NCI-H2081 (cell line): ENCODE data around the gene PYDC1.
"Not testable (repeated sequence)": the region's sequence is repeated elsewhere in the genome, so short reads cannot be mapped to it uniquely, and the experiment has no call there.

ENCODE experiments used
- DNase-seq, 2 experiments: peaks; one replicate each; lab custom pipeline; 2025; lab: John Stamatoyannopoulos, UW

Gene PYDC1

DNA sequence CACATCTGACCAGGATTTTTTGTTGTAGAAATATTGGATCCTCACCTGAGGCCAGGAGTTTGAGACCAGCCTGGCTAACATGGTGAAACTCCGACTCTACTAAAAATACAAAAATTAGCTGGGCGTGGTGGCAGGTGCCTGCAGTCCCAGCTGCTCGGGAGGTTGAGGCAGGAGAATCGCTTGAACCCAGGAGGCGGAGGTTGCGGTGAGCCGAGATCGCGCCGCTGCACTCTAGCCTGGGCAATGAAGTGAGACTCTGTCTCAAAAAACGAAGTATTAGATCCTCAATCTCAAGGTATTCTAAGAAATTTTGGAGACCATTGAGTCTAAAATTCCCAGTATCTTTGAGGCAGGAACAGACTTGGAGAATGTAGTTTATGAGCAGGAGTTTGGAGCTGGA lies 21.1 kb downstream of the PYDC1 start:
- not testable (repeated sequence) for DNase-seq

DNA sequence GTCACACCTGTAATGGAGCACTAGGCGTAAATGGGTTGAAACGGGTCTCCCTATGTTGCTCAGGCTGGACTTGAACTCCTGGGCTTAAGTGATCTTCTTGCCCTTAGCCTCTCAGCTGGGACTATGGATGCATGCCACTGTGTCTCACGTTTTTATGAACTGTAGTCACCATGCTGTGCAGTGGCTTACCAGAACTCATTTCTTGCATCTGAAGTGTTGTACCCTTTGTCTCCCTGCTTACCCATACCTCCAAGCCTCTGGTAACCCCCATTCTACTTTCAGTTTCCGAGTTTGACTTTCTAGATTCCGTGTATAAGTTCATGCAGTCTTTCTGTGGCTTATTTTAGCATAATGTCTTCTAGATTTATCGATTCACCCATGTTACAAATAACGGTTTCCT lies 22.0 kb downstream of the PYDC1 start:
- DNase-seq = no peak

DNA sequence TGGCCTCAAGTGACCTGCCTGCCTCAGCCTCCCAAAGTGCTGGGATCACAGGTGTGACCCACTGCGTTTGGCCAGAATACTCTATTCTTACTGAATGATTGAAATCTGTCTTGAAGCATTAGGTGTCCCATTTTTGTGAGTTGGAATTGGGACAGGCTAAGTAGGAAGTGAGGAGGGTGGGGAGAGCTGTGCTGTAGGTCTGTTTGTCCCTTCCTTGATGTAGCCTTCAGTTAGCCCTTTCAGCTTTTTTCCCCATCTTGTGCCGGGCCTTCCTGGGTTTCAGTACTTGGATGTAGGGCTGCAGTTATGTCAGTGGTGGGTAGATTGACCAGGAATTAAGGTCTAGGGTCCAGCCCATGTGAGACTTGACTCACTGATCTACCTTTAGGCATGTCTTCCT lies 23.1 kb downstream of the PYDC1 start:
- DNase-seq = no peak

DNA sequence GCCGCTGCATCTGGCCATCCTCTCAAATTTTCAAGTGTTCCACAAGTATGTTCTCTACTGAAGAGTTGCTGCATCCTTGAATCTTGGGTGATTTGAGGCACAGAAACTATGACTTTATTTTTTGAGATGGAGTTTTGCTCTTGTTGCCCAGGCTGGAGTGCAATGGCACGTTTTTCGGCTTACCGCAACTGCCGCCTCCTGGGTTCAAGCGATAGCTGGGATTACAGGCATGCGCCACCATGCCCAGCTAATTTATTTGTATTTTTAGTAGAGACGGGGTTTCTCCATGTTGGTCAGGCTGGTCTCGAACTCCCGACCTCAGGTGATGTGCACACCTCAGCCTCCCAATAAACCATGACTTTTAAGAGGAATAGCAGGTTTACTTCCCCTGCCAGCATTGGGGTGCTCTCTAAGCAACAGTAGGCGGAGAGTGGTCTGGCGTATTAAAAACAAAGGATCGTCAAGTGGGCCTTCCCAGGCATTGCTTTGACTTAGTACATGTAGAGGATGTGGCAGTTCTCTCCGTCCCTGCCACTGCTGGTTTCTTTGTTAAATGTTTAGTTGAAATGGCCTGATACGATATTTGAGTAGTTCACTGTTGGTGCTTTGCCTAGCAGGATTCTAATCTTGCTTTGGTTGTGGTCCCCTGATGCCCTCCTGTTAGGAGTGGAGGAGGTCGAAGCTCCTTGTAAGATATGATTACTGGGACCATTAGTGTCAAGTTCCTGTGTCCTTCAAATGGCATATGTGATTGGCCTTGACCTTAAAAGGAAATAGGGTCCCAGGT lies 23.9 kb downstream of the PYDC1 start:
- DNase-seq = no peak

DNA sequence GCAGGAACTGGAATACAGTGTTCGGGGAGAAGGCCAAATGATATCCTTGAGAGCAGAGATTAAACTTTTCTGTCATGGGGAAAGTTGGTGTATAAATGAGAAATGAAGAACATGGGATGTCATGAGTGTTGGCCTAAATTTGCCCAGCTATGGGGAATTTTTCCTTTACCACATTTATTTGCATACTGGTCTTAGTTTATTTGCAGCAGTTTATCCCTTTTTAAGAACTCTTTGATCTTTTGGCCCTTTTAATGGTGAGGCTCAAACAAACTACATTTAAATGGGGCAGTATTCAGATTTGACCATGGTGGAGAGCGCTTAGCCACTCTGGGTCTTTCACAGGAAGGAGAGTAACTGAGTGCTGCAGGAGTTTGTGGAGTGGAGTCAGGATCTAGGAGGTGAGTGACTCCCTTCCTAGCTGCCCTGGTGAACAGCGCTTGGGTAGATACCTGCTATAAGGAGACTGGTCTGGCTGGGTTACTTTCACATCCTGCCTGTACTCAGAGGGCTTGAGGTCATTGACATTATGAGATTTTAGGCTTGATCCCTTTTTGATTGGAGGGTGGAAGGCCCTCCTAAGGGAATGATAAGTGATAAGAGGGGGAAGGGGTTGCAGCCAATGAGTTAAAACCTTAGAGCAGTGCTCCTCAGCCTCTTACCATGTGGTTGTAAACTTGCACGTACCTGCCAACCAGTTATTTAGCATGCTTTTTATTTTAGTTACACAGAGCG lies 25.1 kb downstream of the PYDC1 start:
- DNase-seq = no peak

DNA sequence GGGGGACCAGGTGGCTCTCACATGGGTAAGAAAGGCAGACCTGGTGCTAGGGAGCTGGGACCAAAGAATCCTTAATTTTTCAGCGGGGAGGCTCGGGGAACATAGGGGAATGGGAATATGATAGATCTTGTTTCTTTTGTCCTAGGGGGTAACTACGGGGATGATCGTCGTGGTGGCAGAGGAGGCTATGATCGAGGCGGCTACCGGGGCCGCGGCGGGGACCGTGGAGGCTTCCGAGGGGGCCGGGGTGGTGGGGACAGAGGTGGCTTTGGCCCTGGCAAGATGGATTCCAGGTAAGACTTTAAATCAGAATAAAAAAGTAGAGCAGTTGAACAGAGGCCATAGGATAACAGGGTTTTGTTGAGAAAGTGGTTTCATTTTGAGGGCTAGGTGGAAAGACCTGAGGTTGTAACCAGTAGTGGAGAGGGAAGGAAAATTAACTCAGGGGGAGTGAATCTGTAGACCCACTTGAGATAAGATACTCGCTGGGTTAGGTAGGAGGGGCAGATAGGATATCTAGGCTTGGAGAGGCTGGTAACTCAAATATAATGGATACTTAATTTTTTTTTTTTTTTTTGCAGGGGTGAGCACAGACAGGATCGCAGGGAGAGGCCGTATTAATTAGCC lies 26.0 kb downstream of the PYDC1 start:
- no peak for DNase-seq

DNA sequence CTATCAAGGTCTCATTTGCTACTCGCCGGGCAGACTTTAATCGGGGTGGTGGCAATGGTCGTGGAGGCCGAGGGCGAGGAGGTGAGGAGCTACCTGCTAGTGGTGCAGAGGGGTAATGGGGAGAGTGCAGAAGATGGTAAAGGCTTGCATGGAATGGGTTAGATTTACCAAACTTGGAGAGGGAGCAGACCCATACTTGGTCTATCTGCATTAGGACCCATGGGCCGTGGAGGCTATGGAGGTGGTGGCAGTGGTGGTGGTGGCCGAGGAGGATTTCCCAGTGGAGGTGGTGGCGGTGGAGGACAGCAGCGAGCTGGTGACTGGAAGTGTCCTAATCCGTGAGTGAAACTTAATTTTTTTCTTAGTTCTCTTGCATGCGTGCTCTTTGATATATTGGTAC lies 26.9 kb downstream of the PYDC1 start:
- no peak for DNase-seq

DNA sequence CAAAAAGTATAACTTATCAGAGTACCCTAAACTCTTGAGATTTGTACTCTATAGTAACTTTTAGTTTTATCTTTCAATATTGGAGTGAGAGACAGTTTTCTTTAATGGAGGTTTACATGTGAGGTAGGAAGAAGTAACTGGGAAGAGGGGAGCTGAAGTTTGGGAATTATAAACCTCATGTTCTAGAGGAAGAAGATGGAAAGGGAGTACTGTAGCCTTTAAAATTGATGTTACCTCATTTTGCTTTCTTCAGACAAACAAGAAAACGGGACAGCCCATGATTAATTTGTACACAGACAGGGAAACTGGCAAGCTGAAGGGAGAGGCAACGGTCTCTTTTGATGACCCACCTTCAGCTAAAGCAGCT lies 27.5 kb downstream of the PYDC1 start:
- DNase-seq = no peak

DNA sequence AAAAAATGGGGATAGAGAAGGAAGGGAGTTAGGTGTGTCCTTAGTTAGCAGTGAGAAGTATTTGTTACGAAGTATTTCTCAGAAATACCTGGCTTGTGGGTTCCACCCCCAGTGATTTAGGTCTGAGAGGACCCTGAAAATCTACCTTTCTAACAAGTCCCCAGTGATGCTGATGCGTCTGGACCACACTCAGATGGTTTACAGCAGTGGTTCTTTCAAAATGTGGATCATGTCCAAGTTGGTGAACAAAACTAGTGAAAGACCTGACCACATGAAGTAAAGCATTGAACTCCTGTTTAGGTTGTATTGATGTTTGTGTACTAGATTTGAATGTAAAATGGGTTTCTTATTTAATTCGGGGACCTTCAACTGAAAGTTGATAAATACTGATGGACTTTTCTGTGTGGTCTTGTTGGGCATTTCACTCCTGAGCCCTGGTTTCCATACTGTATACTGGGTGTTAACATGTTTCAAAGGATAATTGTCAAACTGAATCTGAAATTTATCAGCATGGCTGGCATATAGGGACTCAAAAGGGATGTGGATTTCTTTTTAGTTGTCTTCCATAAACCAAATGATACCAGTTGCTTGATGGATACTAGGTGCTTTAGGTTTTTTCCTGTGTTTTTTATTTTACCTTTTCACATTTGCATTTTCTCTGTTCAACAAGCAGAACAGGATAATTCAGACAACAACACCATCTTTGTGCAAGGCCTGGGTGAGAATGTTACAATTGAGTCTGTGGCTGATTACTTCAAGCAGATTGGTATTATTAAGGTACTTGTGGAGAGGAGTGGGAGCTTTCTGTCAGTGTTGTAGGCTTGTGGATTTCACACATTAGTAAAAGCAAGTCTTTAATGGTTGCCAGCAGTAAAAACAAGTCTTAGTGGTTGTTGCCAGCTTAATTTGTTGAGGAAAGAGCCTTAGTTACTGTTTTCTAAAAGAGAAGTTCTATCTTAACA lies 28.2 kb downstream of the PYDC1 start:
- DNase-seq = no peak

DNA sequence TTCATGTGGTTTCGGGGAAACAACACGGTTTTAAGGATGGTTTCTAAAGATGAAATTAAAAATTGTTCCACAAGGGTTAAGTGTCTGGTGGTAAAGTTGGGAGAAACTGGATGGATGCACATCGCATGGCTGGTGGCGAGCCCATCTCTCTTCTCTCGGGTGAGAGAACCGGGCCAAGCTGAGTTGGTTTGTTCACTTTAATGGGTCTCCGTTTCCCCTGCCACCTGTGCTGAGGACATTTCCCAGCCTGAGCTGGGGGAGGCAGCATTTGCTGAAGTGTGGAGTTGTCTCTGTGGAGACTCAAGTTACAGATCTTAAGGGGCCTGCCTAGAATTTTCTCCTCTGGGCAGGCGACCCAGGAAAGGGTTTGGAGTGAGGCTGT lies 29.1 kb downstream of the PYDC1 start:
- DNase-seq = no peak

DNA sequence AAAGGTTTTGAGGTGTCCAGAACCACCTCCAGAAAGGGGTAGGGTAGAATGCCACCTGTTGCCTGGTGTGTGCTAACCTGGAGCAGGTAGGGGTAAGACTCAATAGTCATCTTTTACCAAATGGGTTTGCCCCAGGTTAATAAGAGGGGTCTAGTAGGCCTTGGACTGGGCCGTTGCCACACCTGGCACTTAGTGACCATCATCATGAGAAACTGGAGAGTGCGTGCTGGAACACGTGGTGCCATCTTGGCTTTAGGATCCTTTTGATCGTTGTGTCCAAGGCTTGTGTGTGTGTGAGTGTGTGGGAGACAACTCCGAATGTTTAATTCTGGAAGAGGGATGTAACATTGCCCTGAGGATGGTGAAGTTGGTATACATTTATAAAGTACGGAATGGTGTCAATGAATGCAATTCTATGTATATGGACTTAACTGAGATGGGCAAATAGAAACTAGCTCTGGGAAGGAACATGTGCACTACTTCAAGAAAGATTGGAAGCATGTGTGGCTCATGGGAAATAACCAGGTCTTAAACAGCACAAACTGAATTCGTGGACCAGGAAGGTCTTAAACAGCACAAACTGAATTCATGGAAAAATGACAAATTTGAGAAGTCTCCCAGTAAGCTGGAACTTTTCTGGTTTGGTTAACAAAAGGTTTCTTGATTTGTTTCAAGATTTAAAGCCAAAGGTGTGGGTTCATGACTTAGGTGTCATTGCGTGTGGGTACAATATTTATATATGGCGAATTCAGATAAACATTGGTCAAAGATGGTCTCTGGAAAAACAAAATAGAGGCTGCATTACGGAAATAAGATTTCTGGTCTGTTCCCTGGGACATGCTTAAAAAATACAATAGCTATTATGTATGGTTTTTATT lies 29.8 kb downstream of the PYDC1 start:
- no peak for DNase-seq

DNA sequence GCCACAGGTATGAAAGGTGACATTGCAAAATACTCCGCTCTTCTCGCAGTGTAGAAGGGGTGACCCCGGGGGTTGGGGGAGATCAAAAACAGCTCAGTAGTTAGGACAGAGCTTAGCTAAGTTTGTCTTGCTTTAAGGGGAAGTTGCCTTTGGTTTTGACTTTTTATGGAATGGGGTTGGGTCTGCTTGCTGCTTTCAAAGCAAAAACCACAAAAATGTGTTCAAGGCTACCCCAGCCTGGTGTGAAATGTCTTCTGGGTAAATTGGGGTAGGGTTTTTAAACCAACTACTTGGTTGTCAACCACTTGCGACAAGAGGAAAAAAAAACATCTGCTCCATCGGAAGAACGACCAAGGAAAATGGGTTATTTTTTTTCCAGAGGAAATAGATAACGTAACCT lies 30.8 kb downstream of the PYDC1 start:
- DNase-seq = no peak

DNA sequence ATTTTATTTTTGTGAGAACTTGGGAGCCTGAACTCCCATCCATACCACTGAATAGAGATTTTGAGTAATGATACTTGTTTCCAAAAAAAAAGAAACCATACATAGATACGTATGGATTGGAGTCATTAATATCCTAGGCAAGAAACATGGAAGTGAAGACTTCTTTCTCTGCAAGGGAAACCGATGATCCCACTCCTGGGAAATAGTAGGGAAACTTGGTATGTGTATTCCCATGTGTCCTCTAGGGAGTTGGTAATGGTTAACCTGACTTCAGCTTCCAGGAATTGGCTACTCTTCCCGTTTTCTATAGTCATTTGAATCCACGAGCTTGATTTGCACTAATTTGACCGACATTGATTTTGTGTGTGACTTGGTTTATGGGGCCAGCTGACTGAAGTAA lies 31.6 kb downstream of the PYDC1 start:
- DNase-seq = no peak

DNA sequence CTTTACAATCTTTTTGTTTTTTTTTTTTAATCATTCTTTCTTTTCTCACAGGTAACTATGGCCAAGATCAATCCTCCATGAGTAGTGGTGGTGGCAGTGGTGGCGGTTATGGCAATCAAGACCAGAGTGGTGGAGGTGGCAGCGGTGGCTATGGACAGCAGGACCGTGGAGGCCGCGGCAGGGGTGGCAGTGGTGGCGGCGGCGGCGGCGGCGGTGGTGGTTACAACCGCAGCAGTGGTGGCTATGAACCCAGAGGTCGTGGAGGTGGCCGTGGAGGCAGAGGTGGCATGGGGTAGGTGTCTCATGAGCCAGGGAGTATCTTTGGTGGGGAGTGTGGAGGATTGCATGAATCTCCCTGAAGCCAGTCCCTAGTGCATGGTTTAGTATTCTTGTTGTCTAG lies 32.0 kb downstream of the PYDC1 start:
- DNase-seq = peak in 1 of 2 experiments; percentile 13

DNA sequence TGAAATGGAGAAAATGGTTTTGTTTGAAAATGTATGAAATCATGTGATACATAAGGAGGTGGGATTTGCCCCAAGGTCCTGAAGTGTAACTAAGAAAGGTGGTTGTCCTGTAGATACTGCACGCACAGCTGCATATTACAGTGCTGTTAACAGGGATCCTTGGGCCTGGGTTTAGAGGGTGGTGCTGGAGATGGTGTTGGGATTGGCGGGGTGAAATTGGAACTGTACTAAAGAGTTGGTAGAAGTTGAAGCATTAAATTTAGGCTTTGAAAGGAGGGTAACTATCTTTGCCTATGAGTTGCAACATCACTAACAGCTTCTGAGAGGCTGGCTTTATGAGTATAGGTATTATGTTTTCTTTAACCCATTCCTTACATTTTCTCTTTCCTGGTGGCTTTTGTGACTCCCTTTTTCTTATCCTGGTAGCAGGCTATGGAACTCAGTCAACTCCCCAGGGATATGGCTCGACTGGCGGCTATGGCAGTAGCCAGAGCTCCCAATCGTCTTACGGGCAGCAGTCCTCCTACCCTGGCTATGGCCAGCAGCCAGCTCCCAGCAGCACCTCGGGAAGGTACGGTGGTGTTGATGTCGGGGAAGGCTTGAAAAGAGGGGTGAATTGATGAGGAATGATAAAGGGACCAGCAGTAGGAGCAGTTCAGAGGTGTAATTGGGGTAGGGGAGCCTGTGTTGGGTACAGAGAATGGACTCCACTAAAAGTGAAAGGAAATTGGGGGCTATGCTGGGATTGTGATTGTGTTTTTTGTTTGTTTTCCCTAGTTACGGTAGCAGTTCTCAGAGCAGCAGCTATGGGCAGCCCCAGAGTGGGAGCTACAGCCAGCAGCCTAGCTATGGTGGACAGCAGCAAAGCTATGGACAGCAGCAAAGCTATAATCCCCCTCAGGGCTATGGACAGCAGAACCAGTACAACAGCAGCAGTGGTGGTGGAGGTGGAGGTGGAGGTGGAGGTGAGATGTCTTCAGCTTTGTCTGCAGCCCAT lies 33.2 kb downstream of the PYDC1 start:
- DNase-seq = peak in 1 of 2 experiments; percentile 4

DNA sequence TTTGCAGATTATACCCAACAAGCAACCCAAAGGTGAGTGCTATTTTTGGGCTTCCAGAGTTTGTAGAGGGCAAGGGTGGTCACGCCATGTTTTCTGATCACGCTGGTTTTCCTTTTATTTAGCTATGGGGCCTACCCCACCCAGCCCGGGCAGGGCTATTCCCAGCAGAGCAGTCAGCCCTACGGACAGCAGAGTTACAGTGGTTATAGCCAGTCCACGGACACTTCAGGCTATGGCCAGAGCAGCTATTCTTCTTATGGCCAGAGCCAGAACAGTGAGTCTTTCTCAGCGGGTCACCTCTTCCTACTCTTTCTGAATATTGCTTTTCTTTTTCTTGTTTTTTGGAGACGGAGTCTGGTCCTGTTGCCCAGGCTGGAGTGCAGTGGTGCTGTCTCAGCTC lies 34.5 kb downstream of the PYDC1 start:
- DNase-seq = no peak

DNA sequence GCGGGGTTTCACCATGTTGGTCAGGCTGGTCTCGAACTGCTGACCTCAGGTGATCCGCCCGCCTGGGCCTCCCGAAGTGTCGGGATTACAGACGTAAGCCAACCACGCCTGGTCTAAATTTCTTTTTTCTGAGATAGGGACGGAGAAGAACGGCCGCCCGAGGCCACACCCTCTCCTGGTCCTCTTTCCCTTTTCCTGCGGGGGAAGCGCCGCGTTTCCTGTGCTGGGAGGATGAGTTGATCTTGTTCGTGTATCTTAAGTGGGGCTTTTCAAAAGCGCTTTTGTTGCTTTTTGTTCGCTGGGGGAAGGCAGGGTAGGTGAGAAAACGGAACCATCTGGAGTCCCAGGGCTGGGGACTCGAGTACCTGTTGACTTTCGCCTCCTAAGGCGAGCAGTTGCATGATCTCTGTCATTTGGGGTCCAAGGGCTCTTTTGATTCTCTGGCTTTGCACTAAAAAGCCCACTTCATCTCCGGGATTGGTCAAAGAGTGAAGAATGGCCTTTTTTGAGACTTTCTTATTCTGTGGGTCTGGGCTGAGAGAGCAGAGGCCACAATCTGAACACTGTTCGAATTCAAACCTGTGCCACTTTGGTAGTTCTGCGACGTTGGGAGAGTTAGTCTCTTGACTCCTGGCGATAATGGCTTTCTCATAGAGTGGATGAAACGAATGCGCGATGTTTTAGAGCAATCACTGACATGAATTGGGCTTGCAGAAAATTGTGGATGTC lies 35.7 kb downstream of the PYDC1 start:
- DNase-seq = peak in 1 of 2 experiments; percentile 6

DNA sequence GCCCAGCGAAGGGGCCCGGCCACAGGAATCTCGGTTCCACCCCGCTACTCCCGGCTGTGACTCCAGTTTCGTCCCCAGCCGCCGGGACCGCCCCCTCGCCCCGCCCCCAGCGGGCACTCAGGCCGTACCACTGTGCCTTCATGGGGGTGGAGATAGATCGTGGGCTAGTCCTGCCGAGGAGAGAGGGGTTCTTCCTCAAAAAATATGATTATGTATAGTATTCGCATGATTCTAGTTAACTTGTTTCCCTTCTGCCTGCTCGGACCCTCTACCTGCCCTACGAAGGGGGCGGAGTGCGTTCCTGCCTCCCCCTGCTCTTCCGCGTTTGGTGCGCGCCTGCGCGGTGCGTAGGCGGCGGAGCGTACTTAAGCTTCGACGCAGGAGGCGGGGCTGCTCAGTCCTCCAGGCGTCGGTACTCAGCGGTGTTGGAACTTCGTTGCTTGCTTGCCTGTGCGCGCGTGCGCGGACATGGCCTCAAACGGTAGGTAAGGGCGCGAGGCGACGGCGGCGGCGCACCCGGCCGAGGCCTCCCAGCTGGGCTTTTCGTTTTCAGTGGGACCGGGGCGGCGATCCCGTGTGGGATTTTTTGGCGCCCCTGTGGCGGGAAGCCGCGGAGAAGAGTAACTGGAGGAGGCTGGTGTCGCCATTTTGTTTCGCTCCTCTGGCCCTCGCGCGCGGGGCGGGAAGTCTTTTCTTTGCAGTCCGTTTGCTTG lies 37.0 kb downstream of the PYDC1 start, which contains the start of gene FUS:
TSS of gene FUS (plus strand) at position 393 of the 713 bp plus-strand sequence. CDS start at position 469, 76 bp downstream.
- peak; percentile 75 to 80 for DNase-seq
